SKM-1 treated with dmso at 0.1 percent for 144 hours (cell line): ENCODE data around the gene TENT5C.

Experiments used
- DNase-seq: peaks from one replicate; lab custom pipeline; 2025; ENCODE audit not compliant: unreplicated experiment; lab: John Stamatoyannopoulos, UW

TENT5C gene

GRCh38 chr1:117612517-117613248, 6.8 kb downstream of the TENT5C start:
- DNase-seq = peak; percentile 56

GRCh38 chr1:117613249-117613968, 7.6 kb downstream of the TENT5C start:
- peak; percentile 11 for DNase-seq

- no peak for DNase-seq
These were observed 8.3 kb downstream of the TENT5C start for GRCh38 chr1:117613969-117614729.

GRCh38 chr1:117615474-117615873, 9.6 kb downstream of the TENT5C start:
- DNase-seq = no peak

- no peak for DNase-seq
These were observed 10.5 kb downstream of the TENT5C start for GRCh38 chr1:117616356-117616755.

GRCh38 chr1:117616967-117617366, 11.1 kb downstream of the TENT5C start:
- DNase-seq = no peak

GRCh38 chr1:117618450-117619122, 12.7 kb downstream of the TENT5C start:
- DNase-seq = no peak

GRCh38 chr1:117620440-117620839, 14.6 kb downstream of the TENT5C start:
- no peak for DNase-seq

GRCh38 chr1:117621316-117621715, 15.5 kb downstream of the TENT5C start:
- no peak for DNase-seq

GRCh38 chr1:117622726-117623125, 16.9 kb downstream of the TENT5C start:
- no peak for DNase-seq

GRCh38 chr1:117623141-117623540, 17.3 kb downstream of the TENT5C start:
- no peak for DNase-seq

GRCh38 chr1:117623698-117624097, 17.9 kb downstream of the TENT5C start:
- DNase-seq = no peak

GRCh38 chr1:117627546-117628130, 21.8 kb downstream of the TENT5C start:
- DNase-seq = peak; percentile 16

GRCh38 chr1:117628343-117628742, 22.5 kb downstream of the TENT5C start:
- DNase-seq = no peak

GRCh38 chr1:117629625-117630422, 24.0 kb downstream of the TENT5C start:
- DNase-seq = no peak

GRCh38 chr1:117630423-117630998, 24.7 kb downstream of the TENT5C start:
- no peak for DNase-seq

- DNase-seq = no peak
These were observed 25.7 kb downstream of the TENT5C start for GRCh38 chr1:117631359-117632160.

GRCh38 chr1:117632269-117633067, 26.6 kb downstream of the TENT5C start:
- no peak for DNase-seq
